GM19023 (cell line): ENCODE data around the gene NDRG3.
"Not testable (repeated sequence)": the region's sequence is repeated elsewhere in the genome, so short reads cannot be mapped to it uniquely, and the experiment has no call there.

Experiments
- ATAC-seq: cut with Tn5 transposase; IDR thresholded peaks from one replicate; pipeline ENCODE4 v1.9.1; 2021; ENCODE audit warnings: mild to moderate bottlenecking, moderate library complexity; ENCODE audit not compliant: unreplicated experiment

NDRG3 gene

DNA sequence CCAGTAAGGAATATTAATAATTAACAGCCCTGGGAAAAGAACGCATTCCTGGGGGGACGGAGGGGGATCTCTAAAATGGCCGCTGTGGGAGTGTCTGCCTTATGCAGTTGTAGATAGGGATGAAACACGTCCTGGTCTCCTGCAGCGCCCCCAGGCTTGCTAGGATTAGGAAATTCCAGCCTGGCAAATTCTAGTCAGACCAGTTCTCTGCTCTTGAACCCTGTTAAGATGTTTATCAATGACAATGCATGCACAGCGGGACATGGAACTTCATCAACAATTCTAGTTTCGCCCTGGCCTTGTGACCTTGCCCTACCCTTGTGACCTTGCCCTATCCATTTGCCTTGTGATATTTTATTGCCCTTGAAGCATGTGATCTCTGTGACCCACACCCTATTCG is 50.4 kb downstream of the NDRG3 start:
- ATAC-seq: not testable (repeated sequence)

DNA sequence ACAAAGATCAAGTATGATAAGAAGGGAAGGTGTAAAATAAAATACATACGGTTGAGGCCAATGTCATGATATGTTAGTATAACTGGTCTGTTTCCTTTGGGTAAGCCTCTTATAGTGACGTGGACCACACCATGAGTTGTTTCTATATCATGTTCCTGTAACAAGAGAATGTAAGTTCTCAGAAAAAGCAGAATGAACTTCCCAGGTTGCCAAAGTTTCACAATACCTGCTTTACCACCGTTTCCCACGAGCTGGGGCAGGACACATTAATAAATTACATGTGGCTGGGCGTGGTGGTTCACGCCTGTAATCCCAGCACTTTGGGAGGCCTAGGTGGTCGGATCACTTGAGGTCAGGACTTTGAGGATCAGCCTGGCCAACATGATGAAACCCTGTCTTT is 57.3 kb downstream of the NDRG3 start:
- no peak for ATAC-seq

DNA sequence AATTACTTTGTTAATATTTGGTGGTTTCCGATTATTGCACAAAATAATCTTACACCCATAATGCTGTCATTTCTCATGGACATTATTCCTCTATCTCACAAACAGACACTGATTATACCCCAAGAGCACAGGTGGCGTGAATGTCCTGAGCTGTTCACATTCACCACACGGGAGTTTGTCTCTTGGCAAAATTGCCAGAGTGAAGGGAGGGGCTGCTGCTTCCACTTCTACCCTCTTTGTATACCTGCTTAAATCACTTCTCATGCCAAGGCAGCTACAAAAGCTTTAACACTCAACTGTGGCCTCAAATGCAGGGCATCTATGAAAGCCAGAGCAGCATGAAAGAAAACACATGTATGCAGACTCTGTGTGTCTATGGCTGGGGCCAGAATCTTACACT is 58.0 kb downstream of the NDRG3 start:
- ATAC-seq: no peak

DNA sequence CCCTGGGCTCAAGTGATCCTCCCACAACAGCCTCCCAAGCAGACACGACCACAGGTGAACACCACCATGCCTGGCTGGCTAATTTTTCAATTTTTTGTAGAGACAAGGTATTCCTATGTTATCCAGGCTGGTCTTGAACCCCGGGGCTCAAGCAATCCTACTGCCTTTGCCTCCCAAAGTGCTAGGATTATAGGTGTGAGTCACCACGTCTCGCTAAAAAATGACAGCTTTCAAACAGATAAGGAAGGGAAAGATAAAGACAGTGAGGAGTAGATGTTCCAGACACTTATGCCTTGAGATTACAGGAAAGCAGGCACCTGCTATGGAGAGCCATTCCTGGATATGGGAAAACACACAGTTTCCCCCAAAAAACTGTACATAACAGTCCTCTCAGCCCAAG is 58.9 kb downstream of the NDRG3 start:
- ATAC-seq: no peak

DNA sequence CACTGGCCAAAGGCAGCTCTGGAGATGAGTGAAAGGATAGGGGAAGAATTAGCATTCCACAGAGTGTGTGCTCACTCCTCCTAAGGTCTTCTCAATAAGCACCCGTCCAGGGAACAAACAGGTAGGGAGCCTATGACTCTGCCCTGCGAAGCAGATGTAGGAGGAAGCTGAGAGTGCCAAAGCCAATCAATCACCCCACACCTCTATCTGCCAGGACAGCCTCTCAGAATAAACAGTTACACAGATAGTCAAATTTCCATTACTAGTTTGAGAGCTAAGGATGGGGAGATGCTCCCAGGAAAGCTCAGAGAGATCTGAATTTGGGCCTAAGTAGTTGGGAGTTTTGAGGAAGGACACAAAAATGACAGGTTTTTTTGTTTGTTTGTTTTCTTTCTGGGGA is 59.4 kb downstream of the NDRG3 start:
- no peak for ATAC-seq

DNA sequence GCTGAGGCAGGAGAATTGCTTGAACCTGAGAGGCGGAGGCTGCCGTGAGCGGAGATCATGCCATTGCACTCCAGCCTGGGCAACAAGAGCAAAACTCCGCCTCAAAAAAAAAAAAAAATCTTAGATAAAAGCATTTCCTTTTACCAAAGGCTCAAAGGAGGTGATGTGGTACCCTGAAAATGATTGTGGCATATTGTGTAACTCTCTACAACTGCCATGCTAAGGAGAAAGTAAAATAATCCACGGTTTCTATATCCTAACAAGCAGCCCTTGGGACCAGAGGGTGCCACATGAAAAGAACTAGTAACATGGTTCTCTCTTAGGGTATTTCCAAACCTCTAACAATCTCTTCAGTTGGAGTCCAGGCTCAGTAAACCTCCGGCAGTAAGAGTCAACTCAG is 61.1 kb downstream of the NDRG3 start:
- no peak for ATAC-seq

DNA sequence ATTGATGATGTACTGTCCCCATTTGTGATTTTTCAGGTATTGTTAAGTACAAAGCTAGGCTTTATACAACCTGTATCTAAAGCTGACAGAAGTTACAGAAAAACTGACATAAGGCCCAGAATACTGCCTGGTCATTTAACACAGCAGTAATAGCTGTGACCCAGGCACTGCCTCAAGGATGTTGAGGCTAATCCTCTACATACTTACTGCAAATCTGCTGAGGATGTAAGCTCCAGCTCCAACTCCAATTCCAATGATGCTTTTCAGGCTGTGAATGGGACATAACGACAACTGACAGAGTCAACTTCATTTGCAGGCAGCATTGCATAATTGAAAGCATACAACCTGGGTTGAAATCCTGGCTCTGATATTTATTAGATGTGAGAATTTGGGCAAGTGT is 63.6 kb downstream of the NDRG3 start:
- ATAC-seq: no peak

DNA sequence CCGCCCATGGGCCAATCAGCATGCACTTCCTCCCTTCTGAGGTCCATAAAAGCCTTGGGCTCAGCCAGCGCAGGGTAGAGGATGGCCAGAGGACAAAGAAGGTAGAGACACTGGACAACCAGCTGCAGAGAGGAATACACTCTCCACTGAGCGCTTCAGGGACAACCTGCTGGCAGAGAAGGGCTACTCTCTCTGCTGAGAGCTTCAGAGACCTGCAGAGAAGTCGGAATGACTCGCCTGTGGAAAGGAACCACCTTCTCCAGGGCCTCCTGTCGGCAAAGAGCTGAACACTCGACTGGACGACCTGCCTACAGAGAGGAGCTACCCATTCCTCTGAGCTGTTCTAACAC is 68.5 kb downstream of the NDRG3 start:
- ATAC-seq: no peak

DNA sequence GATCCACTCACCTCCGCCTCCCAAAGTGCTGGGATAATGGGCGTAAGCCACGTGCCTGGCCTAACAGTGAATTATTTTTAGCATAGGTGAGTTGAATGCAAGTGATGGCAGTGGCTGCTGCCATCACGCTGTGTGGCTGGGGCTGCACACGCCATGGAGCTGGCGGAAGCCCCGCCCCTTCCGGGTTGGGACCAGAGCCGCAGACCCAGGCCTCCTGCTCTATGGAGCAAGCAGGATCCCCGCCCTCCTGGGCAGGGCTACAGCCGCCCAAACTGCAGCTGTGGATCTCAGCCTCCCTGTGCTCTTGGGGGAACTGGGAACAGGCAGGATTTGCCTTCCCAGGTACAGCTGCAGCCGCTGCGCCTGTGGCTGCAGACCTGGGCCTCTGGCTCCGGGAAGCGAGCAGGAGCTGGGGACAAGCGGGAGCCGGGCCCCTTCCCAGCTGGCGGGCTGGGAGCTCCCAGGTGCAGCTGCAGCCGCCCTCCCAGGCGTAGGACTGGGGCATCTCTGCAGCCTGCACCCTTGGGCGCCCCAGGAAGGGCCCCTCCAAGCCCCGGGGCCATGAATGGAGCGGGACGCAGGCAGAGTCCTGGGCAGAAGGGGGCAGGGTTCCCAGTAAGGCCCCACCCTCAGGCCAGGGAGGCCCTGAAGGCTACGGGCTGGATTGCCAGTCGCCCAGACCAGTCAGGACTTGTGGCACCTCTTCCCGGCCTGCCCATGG is 69.0 kb downstream of the NDRG3 start:
- ATAC-seq: no peak

DNA sequence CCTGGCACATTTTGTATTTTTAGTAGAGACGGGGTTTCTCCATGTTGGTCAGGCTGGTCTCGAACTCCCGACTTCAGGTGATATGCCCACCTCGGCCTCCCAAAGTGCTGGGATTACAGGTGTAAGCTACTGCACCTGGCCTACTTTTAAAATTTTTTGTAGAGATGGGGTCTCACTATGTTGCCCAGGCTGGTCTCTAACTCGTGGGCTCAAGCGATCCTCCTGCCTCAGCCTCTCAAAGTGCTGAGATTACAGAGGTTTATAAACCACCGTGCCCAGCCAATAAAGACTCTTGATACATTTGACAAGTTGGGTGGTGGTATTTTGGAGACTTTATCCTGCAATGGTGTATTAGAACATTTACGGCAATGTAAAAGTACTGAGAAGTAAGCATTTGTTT is 70.3 kb downstream of the NDRG3 start:
- not testable (repeated sequence) for ATAC-seq

DNA sequence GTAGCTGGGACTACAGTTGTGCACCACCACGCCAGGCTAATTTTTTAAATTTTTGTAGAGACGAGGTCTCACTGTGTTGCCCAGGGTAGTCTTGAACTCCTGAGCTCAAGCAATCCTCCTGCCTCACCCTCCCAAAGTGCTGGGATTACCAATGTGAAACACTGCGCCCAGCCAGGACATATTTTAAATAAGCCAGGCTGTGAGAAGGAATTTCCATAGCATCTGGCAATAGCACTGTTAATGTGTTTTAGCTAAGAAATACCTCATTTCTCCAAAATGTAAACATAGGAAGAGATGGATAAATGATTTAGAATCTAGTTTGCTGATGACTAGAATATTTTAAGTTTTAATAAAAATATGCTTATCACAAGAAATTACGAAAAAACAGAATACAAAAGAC is 72.9 kb downstream of the NDRG3 start:
- ATAC-seq: no peak

DNA sequence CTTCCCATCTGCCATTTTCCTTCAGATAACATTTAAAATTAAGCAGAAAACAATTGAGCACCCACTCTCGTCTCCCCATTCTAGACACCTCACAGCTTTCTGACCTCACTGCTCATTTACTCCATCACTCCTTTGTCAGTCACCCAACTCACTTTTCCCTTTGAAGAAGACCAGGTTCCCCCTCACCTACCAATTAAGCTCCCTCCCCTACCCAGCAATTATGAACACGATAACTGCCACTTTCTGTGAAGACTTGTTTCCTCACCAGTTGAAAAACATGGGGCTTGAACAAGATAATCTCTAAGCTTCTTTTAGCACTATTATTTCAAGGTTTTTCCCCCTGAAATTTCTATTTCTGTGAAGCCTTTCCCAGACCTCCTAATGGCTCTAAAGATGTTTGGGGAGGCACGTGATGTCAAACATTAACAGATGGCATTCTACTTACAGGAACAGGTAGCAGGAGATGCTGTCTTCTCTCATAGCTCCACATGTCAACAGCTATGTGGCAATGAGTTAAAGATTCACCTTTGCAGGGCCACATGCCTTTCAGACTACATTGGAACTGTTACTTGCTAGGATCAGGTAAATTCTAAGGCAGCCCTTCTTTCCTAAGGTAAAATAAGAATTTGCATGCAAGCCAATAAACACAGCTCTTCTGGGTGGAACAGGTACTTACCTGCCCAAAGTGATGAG is 75.1 kb downstream of the NDRG3 start:
- ATAC-seq: no peak

DNA sequence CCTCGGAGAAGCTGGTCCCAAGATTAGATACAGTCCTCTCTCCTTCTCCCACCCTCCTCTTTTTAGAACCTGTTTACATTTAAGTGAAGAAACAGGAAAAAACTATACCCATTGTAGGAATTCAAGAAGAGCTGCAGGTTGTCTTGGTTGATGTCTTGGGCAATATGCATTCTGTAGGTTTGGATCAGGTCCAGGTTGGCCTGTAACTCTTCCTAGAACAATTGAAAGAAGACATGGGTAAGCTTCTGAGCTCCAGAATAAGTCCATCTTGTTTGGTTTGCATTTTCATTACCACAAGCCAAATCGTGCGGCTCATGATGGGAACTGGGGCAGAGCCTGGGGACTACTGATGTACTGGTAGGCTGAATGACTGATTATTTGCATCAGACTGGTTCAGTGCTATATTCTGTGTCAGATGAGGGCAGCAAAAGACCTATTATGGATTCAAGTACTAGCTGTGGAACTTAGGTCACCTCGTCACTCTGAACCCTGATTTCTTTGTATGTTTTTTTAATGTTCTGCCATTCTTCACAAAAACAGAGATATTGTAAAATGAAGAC is 79.6 kb downstream of the NDRG3 start:
- ATAC-seq: no peak

DNA sequence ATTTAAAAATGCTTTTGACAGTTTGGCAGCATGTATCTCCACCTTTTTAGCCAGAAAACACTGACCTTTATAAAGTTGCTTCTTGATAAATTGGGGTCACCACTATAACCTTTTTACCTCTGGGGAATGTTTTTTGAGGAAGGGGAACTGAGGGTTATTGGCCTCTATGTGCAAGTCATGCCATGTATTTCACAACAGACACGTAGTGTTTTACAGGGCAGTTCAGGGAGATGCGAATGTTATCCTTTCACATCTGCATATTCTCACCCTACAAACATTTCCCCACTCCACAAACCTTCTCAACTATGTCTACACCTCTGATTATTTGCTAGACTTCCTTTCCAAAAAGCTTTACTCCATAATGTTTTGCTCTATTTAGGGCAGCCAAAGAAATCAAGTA is 82.9 kb downstream of the NDRG3 start:
- ATAC-seq: no peak

DNA sequence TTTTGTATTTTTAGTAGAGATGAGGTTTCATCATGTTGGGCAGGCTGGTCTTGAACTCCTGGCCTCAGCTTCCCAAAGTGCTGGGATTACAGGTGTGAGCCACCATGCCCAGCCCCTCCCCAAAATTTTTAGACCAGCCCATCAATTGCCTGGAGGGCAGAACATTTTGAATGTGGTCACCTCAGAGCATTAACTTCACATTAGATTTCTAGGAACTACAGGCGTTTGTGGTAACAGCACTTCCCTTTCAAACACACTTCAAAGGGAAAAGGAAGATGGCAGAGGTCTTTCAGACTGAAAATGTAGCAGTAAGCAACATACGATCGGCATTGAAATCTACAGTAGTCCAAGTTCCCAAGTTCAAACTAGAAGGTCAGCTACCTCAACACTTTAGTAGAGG is 87.6 kb downstream of the NDRG3 start:
- no peak for ATAC-seq

DNA sequence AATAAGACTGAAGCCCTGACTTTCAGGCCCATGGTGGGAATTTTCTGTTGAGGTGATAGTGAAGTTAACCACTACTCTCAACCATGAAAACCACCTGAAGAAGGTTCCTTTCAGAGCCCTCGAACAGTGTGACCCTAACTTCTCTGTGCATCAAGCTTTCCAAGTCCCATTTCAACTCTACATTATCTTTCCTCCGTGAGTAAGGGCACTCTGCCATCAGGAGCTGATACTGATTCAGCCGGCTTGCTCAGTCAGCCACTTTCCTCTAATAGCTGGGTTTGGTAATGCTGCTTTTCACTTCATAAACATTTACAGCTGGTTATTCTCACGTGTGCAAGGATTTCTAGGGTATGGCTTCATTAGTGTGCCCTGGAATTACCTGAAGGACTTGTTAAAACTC is 89.2 kb downstream of the NDRG3 start:
- no peak for ATAC-seq

DNA sequence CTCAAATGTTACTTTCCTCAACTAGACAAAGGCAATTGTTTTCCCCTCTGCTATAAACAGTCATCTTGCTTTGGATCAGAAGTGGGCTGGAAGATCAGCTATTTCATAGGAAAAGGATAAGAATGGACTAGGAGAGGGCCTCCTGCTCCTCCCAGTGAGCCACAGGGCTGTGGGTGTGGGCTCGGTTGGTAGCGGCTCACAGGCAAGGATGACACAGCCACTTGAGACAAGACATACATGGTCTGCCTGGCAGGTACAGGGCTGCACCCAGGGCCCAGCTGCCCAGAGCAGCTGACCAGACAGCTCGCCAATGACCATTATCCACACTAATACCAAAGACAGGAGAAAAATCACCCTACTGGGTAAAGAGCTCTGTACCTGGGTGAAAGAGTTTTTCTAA is 90.9 kb downstream of the NDRG3 start:
- ATAC-seq: no peak

DNA sequence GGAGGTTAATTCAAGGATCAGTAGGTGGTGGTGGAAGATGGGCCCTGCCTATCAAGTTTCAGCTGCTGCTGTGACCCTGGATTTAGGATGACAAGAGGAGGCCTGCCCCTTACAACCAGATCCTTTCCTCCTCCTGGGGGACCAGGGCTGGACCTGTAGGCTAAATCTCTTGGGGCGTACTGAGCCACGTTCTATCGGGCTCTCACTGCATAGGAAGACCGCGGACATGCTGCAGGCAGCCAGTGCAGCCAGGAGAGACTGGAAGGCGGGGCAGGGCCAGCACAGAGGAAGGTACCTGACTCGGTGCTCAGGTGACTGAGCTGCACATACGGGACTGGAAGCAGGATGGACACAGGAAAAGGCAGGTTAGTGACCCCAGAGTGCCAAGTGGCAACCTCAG is 91.4 kb downstream of the NDRG3 start:
- no peak for ATAC-seq

DNA sequence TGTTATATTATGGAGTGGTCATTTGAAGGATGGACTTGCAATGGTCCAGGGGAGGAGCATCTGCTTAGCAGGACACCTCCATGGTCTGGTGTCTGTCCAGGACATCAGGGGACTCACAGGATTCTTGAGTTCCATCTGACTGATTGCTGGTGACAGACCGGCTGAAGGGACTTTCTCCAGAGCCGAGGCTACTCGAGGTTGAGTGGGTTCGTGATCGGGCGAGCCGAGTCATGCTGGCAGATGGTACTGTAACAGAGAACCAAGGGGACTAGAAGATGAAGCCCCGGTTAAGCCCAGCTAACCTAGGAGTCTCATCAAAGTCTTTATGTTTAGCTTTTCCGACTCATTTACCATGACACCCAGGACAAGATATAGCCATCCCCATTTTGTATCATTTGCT is 92.4 kb downstream of the NDRG3 start:
- ATAC-seq: no peak

DNA sequence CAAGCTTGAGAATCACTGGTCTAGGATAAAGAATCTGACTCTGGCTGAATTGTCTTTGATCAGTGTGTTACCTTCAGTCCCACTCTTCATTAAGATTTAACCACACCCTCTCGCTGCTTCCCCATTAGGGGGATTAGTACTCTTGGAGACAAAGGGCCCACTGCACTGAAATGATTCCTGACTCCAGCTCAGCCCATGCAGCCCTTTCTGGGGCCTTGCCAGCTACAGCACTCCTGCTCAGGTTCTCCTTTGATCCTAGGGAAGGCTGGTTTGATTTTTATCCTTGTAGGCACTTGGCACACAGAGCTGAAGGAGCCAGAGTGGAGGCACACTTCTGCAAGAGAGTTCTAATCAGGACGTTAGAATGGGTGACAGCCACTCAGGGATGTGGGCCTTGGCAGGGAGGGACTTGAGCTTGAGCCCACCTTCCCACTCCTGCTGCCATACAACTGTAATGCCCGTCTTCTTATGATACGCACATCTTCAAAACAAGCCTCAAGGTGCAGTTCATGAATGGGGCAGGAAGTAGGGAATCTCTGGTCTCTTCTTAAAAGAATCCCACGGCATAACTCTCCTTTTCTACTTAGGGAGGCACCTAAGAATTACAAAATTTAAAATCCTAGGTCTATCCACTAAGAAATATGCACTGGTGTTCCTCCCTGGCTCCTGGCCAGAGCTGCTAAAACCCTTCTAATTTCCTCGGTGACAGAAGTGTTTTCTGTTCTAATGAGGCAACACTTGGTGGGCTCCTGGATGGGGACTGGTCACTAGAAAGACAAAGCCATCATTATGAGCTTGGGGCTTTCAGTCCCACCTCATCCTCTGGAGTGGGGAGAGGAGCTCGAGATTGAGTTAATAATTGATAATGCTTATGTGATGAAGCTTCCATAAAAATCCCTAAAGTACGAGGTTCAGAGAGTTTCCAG is 98.4 kb downstream of the NDRG3 start:
- ATAC-seq: no peak

DNA sequence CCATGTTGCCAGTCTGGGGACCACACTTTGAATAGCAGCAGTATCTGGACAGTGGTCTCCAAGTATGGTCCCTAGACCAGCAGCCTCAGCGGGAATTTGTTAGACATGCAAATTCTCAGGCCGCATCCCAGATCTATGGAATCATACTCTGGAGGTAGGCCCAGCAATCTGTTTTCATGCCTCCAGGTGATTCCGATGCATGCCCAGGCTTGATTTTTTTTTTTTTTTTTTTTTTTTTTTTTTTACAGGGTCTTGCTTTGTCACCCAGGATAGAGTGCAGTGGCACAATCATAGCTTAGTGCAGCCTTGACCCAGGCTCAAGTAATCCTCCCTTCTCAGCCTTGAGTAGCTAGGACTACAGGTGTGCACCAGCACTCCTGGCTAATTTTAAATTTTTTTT is 99.2 kb downstream of the NDRG3 start:
- ATAC-seq: no peak

DNA sequence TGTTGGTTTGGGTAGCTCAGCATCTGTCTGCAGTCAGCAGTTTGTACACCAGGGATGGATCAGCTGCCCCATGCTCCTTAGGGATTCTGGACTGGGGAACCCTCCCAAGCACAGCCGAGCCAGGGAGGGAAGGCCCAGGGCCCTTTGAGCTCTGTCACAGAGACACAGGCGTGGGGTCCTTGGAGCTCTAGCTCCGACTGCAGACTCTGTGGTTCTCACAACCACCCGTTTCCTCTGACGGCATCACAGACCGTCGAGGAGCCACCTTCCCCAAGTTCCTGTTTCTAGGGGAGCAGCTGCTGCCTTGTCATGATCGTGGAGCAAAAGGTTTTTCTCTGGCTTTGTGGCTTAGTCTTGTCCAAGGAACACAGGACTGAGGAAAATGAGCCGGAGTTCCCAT is 99.9 kb downstream of the NDRG3 start, which contains the start of gene SLA2:
TSS of gene SLA2 (minus strand) at position 199 of the 400 bp plus-strand sequence. CDS start 4,861 bp downstream, outside the sequence.
- ATAC-seq: no peak
